OCI-LY3 (cell line): ENCODE data around the gene LRRC8D.

Experiments used
- H2AFZ ChIP-seq: fragments of 200-600, 300-600 bp; shearing (Covaris generic); 2 replicates; pipeline ENCODE4 v1.6.0; 2014; ENCODE audit warnings: antibody characterized with exemption, low read depth, low read length
- H3K27ac ChIP-seq: fragments of 200-600, 300-600 bp; sonication (generic); 2 replicates; pipeline ENCODE4 v1.5.1; 2014; ENCODE audit warnings: mild to moderate bottlenecking, low read length, moderate library complexity, mixed read lengths
- H3K27me3 ChIP-seq: fragments of 200-600, 300-600 bp; sonication (generic); 2 replicates; pipeline ENCODE4 v1.6.1; 2014; ENCODE audit warnings: low read depth, low read length, mixed read lengths
- H3K36me3 ChIP-seq: fragments of 200-600, 300-600 bp; sonication (generic); replicated peaks from 2 replicates; pipeline ENCODE3; 2014; ENCODE audit warnings: low read depth, low read length, mixed read lengths
- H3K4me1 ChIP-seq: fragments of 300-600, 200-600 bp; sonication (generic); 2 replicates; pipeline ENCODE4 v1.6.1; 2014; ENCODE audit warnings: low read length, mixed read lengths
- H3K4me2 ChIP-seq: fragments of 200-600, 300-600 bp; sonication (generic); 2 replicates; pipeline ENCODE4 v1.6.1; 2014; ENCODE audit warnings: low read length, mixed read lengths
- H3K4me3 ChIP-seq: fragments of 300-600, 200-600 bp; sonication (generic); 2 replicates; pipeline ENCODE4 v1.5.1; 2014; ENCODE audit warnings: antibody characterized with exemption, mild to moderate bottlenecking, low read length, moderate library complexity
- H3K79me2 ChIP-seq: fragments of 300-600, 200-600 bp; shearing (Covaris generic); 2 replicates; pipeline ENCODE4 v1.6.1; 2014; ENCODE audit warnings: mild to moderate bottlenecking, low read length, mixed read lengths
- H3K9ac ChIP-seq: fragments of 300-600, 200-600 bp; shearing (Covaris generic); 2 replicates; pipeline ENCODE4 v1.6.0; 2014; ENCODE audit warnings: mild to moderate bottlenecking, low read length, moderate library complexity
- H3K9me3 ChIP-seq: fragments of 200-600, 300-600 bp; shearing (Covaris generic); 2 replicates; pipeline ENCODE4 v1.6.1; 2014; ENCODE audit warnings: low read length, mixed read lengths; ENCODE audit not compliant: insufficient read depth
- H4K20me1 ChIP-seq: fragments of 200-600, 300-600 bp; sonication (generic); 2 replicates; pipeline ENCODE4 v1.6.1; 2016; ENCODE audit warnings: low read length, mixed read lengths; ENCODE audit not compliant: insufficient read depth
- CTCF ChIP-seq: fragments of 200-600, 300-600 bp; sonication (generic); IDR thresholded peaks from 2 replicates; pipeline ENCODE4 v1.5.1; 2014; ENCODE audit warnings: antibody characterized with exemption, low read length, low read depth
- EZH2phosphoT487 ChIP-seq: fragments of 200-600 bp; shearing (Covaris generic); IDR thresholded peaks from 2 replicates; pipeline ENCODE4 v1.6.1; 2018; ENCODE audit warnings: antibody characterized with exemption, mixed run types, low read depth

Gene LRRC8D

GRCh38 chr1:89802841-89803240 lies 18.0 kb upstream of the LRRC8D start:
- no peak overlapping the region for H3K27ac ChIP-seq
- peaks cover 4% of the 10 kb centered on the region for H3K4me1 ChIP-seq
- no peaks in the 10 kb centered on the region for H4K20me1 ChIP-seq
- no peaks in the 10 kb centered on the region for H3K36me3 ChIP-seq
- no peak overlapping the region for H3K9ac ChIP-seq
- no peak overlapping the region for H3K4me3 ChIP-seq
- H3K9me3 ChIP-seq, result no peaks in the 10 kb centered on the region
- no peak overlapping the region for H3K4me2 ChIP-seq
- H3K79me2 ChIP-seq, result no peaks in the 10 kb centered on the region
- H3K27me3 ChIP-seq, result no peaks in the 10 kb centered on the region
- no peak for TF ChIP-seq CTCF
- no peak for TF ChIP-seq EZH2phosphoT487
- no peak overlapping the region for H2AFZ ChIP-seq

GRCh38 chr1:89804642-89805237 lies 16.1 kb upstream of the LRRC8D start:
- no peak overlapping the region for H2AFZ ChIP-seq
- H3K9me3 ChIP-seq, result no peaks in the 10 kb centered on the region
- no peaks in the 10 kb centered on the region for H3K36me3 ChIP-seq
- H3K79me2 ChIP-seq, result no peaks in the 10 kb centered on the region
- H3K4me3 ChIP-seq, result no peak overlapping the region
- H3K4me1 ChIP-seq, result peaks cover 4% of the 10 kb centered on the region
- peak overlapping the region; percentile 24; the same call in 1 of the 2 replicates for H3K4me2 ChIP-seq
- peak; percentile 88 for TF ChIP-seq CTCF
- no peak for TF ChIP-seq EZH2phosphoT487
- no peak overlapping the region for H3K27ac ChIP-seq
- no peaks in the 10 kb centered on the region for H4K20me1 ChIP-seq
- no peaks in the 10 kb centered on the region for H3K27me3 ChIP-seq
- no peak overlapping the region for H3K9ac ChIP-seq

- H3K4me2 ChIP-seq, result no peak overlapping the region
- no peak overlapping the region for H2AFZ ChIP-seq
- H3K4me1 ChIP-seq, result peaks cover 12% of the 10 kb centered on the region
- no peaks in the 10 kb centered on the region for H3K27me3 ChIP-seq
- H3K4me3 ChIP-seq, result no peak overlapping the region
- no peaks in the 10 kb centered on the region for H4K20me1 ChIP-seq
- H3K79me2 ChIP-seq, result no peaks in the 10 kb centered on the region
- no peaks in the 10 kb centered on the region for H3K36me3 ChIP-seq
- no peak overlapping the region for H3K27ac ChIP-seq
- TF ChIP-seq CTCF (no peak), EZH2phosphoT487 (no peak)
- no peak overlapping the region for H3K9ac ChIP-seq
- no peaks in the 10 kb centered on the region for H3K9me3 ChIP-seq
Observed at GRCh38 chr1:89806616-89807015, 14.2 kb upstream of the LRRC8D start.

- Histone ChIP-seq H3K4me3 (no peak overlapping the region), H3K79me2 (no peaks in the 10 kb centered on the region), H3K4me2 (no peak overlapping the region), H4K20me1 (no peaks in the 10 kb centered on the region), H3K27me3 (no peaks in the 10 kb centered on the region), H2AFZ (no peak overlapping the region), H3K4me1 (peaks cover 12% of the 10 kb centered on the region), H3K9ac (no peak overlapping the region), H3K27ac (no peak overlapping the region), H3K36me3 (no peaks in the 10 kb centered on the region), H3K9me3 (no peaks in the 10 kb centered on the region)
- TF ChIP-seq CTCF (no peak), EZH2phosphoT487 (no peak)
Observed at GRCh38 chr1:89807503-89807902, 13.3 kb upstream of the LRRC8D start.
